ENCODE results near the gene LRRC9. TPM values are rescaled to one million over a fixed set of nuclear protein-coding genes. Genes with fewer than 3 reads are reported as not detected.

The LRRC9 gene
- polyA plus RNA-seq, 1 of the 3 experiments (the other 2 are of a cell fraction): not detected

- TF ChIP-seq EP300 (IDR thresholded peaks at IDR 0.05; ENCODE audit: borderline replicate concordance in 1 of 2, low read depth in 1 of 2, low read length in 1 of 2) (no peak), ZBTB33 (IDR thresholded peaks at IDR 0.05; ENCODE audit: borderline replicate concordance, low read depth) (no peak), RAD21 (IDR thresholded peaks at IDR 0.05; ENCODE audit: low read length) (no peak), RXRA (IDR thresholded peaks at IDR 0.05; ENCODE audit: borderline replicate concordance, low read depth) (no peak), USF1 (IDR thresholded peaks at IDR 0.05; ENCODE audit: borderline replicate concordance, low read depth) (no peak)
Observed at GRCh38 chr14:59925797-59926196, 5.9 kb downstream of the LRRC9 start (continued).

- DNase-seq: no peak
Observed at GRCh38 chr14:59926534-59926933, 6.6 kb downstream of the LRRC9 start.

More at GRCh38 chr14:59926534-59926933, 6.6 kb downstream of the LRRC9 start:
- H2AFZ ChIP-seq (ENCODE audit: low read depth): no peak overlapping the region
- no peak overlapping the region for H3K4me2 ChIP-seq
- H3K36me3 ChIP-seq (replicated peaks in 1 of 2; ENCODE audit: control insufficient read depth in 1 of 2, insufficient read depth in 2 of 2, low read length in 1 of 2): no peaks in the 10 kb centered on the region
- no peaks in the 10 kb centered on the region for H4K20me1 ChIP-seq (ENCODE audit: insufficient read depth)
- no peak overlapping the region for H3K4me3 ChIP-seq (ENCODE audit: low read depth in 2 of 2, low read length in 1 of 2)
- ChIA-PET CTCF (no interaction called here), POLR2A (no interaction called here)
- H3K27ac ChIP-seq (ENCODE audit: low read depth in 2 of 2, low read length in 1 of 2): no peak overlapping the region
- 51% methylated on average over 1 of the region's 1 CpG for WGBS (ENCODE audit: low lambda C conversion rate)
- no peak overlapping the region for H3K9ac ChIP-seq
- H3K9me2 ChIP-seq: no peaks in the 10 kb centered on the region
- H3K27me3 ChIP-seq (ENCODE audit: insufficient read depth): no peaks in the 10 kb centered on the region
- no peak for TF ChIP-seq RXRA (IDR thresholded peaks at IDR 0.05; ENCODE audit: borderline replicate concordance, low read depth)
- no peak for TF ChIP-seq FOSL2 (IDR thresholded peaks at IDR 0.05; ENCODE audit: borderline replicate concordance, low read depth)
- TF ChIP-seq PBX3 (IDR thresholded peaks at IDR 0.05): no peak
- TF ChIP-seq SMC3 (IDR thresholded peaks at IDR 0.05; ENCODE audit: low read depth, low read length): no peak
- TF ChIP-seq JUND (IDR thresholded peaks at IDR 0.05): no peak
- TF ChIP-seq ZBTB33 (IDR thresholded peaks at IDR 0.05; ENCODE audit: borderline replicate concordance, low read depth): no peak
- no peak for TF ChIP-seq REST (IDR thresholded peaks at IDR 0.05; ENCODE audit: low read depth, low read length)
- TF ChIP-seq EP300 (IDR thresholded peaks at IDR 0.05; ENCODE audit: borderline replicate concordance in 1 of 2, low read depth in 1 of 2, low read length in 1 of 2): no peak
- TF ChIP-seq ELF1 (IDR thresholded peaks at IDR 0.05): no peak
- no peaks in the 10 kb centered on the region for H3F3A ChIP-seq (replicated peaks; ENCODE audit: insufficient read depth)
- no peaks in the 10 kb centered on the region for H3K9me3 ChIP-seq
- H3K79me2 ChIP-seq (ENCODE audit: insufficient read depth): no peaks in the 10 kb centered on the region
- H3K4me1 ChIP-seq (ENCODE audit: control insufficient read depth in 1 of 2, insufficient read depth in 2 of 2, low read depth in 1 of 2, low read length in 1 of 2): no peaks in the 10 kb centered on the region

All from SK-N-SH (cell line).